CD4-positive, CD25-positive, alpha-beta regulatory T cell (primary cell): Measurements from ENCODE around the gene NINL. TPM values are rescaled to one million over a fixed set of nuclear protein-coding genes. Genes with fewer than 3 reads are reported as not detected.

ENCODE experiments used
- ATAC-seq, 2 donors: fragments of 150-1000 bp; cut with Tn5 transposase; one replicate each; pipeline ENCODE4 v1.10.0; 2021; ENCODE audit warnings: low read depth in 2 of 2, moderate number of reproducible peaks in 2 of 2, moderate library complexity in 1 of 2
- DNase-seq, 3 donors: peaks; one replicate each; pipeline versions ENCODE4 v3.0.0 to v3.0.0-alpha.2; 2012 to 2022; ENCODE audit warnings: mixed read lengths in 1 of 3
- H3K27ac ChIP-seq: one replicate; pipeline ENCODE4 v1.7.0; 2013; ENCODE audit warnings: mild to moderate bottlenecking, low read length; ENCODE audit not compliant: insufficient read depth, poor library complexity, severe bottlenecking
- H3K27me3 ChIP-seq: one replicate; pipeline ENCODE4 v1.7.0; 2013; ENCODE audit warnings: low read length; ENCODE audit not compliant: control insufficient read depth, insufficient read depth
- H3K36me3 ChIP-seq: one replicate; pipeline ENCODE4 v1.7.0; 2013; ENCODE audit warnings: mild to moderate bottlenecking, low read length, moderate library complexity; ENCODE audit not compliant: control insufficient read depth, insufficient read depth
- H3K4me1 ChIP-seq: 2 replicates; pipeline ENCODE4 v1.7.0; 2013; ENCODE audit warnings: mild to moderate bottlenecking, low read length; ENCODE audit not compliant: insufficient read depth, control insufficient read depth, poor library complexity, severe bottlenecking
- H3K4me3 ChIP-seq: one replicate; pipeline ENCODE4 v1.7.0; 2013; ENCODE audit warnings: low read depth, mild to moderate bottlenecking, low read length, moderate library complexity
- H3K9me3 ChIP-seq, 2 experiments: 1 replicate in 1 of 2; 2 replicates in 1 of 2; pipeline ENCODE4 v1.7.0; 2013; ENCODE audit warnings: low read length in 2 of 2, mild to moderate bottlenecking in 1 of 2, moderate library complexity in 1 of 2; ENCODE audit not compliant: control insufficient read depth in 2 of 2
- H3K27ac Mint-ChIP-seq, 3 donors: one replicate each; pipeline ENCODE4 v1.8.0; 2020 to 2022; ENCODE audit warnings: mild to moderate bottlenecking in 3 of 3, mixed read lengths in 3 of 3, moderate library complexity in 2 of 3
- H3K27me3 Mint-ChIP-seq: one replicate; pipeline ENCODE4 v1.8.0; 2022; ENCODE audit warnings: mild to moderate bottlenecking, mixed read lengths
- H3K36me3 Mint-ChIP-seq: one replicate; pipeline ENCODE4 v1.8.0; 2020; ENCODE audit warnings: mixed read lengths
- H3K4me1 Mint-ChIP-seq, 4 donors: one replicate each; pipeline ENCODE4 v1.8.0; 2020 to 2022; ENCODE audit warnings: mixed read lengths in 4 of 4, mild to moderate bottlenecking in 1 of 4
- H3K4me3 Mint-ChIP-seq, 4 donors: one replicate each; pipeline ENCODE4 v1.8.0; 2020 to 2022; ENCODE audit warnings: mild to moderate bottlenecking in 4 of 4, mixed read lengths in 4 of 4, moderate library complexity in 3 of 4
- H3K9me3 Mint-ChIP-seq, 7 donors: one replicate each; pipeline ENCODE4 v1.8.0; 2020 to 2022; ENCODE audit warnings: mixed read lengths in 7 of 7, mild to moderate bottlenecking in 3 of 7, moderate library complexity in 2 of 7
- polyA plus RNA-seq, 4 donors: library from polyadenylated mRNA; unstranded; fragments of 300-500 nt; fragmentation: Illumina TruSeq; gene quantifications; one replicate each; pipeline ENCODE4 v1.2.3, GENCODE V29; 2021
- total RNA-seq: library from RNA; stranded (reverse); gene quantifications from one replicate; pipeline ENCODE4 v1.2.3, GENCODE V29; 2022

Gene NINL
- total and polyA plus RNA-seq, 5 donors from 2014 or later = 0.39 to 0.42 TPM; not detected in 3

- ATAC-seq (no peak), DNase-seq (no peak)
- no peak overlapping the region for H3K4me3 Mint-ChIP-seq
- H3K27me3 ChIP-seq = no peaks in the 10 kb centered on the region
- H3K4me1 Mint-ChIP-seq = no peaks in the 10 kb centered on the region
- H3K9me3 ChIP-seq = peaks cover 15 to 24% of the 10 kb centered on the region in 2 experiments
- H3K27me3 Mint-ChIP-seq = no peaks in the 10 kb centered on the region
- no peaks in the 10 kb centered on the region for H3K36me3 ChIP-seq
- no peak overlapping the region for H3K27ac ChIP-seq
- H3K4me3 ChIP-seq = no peak overlapping the region
- peaks cover 20% of the 10 kb centered on the region for H3K36me3 Mint-ChIP-seq
- no peak overlapping the region for H3K27ac Mint-ChIP-seq
- peaks cover 0 to 45% (median 17%) of the 10 kb centered on the region in 7 donors for H3K9me3 Mint-ChIP-seq
- no peaks in the 10 kb centered on the region for H3K4me1 ChIP-seq
Observed at GRCh38 chr20:25512709-25513108, 72.6 kb downstream of the NINL start.

GRCh38 chr20:25511183-25511582 lies 74.1 kb downstream of the NINL start:
- Histone ChIP-seq H3K9me3 (peaks cover 15 to 24% of the 10 kb centered on the region in 2 experiments), H3K27ac (no peak overlapping the region), H3K36me3 (no peaks in the 10 kb centered on the region), H3K4me1 (no peaks in the 10 kb centered on the region), H3K4me3 (no peak overlapping the region), H3K27me3 (no peaks in the 10 kb centered on the region)
- Mint-ChIP-seq H3K9me3 (peaks cover 0 to 38% (median 17%) of the 10 kb centered on the region in 7 donors), H3K4me1 (no peaks in the 10 kb centered on the region), H3K27me3 (peaks cover 6% of the 10 kb centered on the region), H3K4me3 (no peak overlapping the region), H3K27ac (no peak overlapping the region), H3K36me3 (peaks cover 20% of the 10 kb centered on the region)
- no peak for DNase-seq
- ATAC-seq = no peak

- Histone ChIP-seq H3K9me3 (peaks cover 15 to 24% of the 10 kb centered on the region in 2 experiments), H3K36me3 (no peaks in the 10 kb centered on the region), H3K4me1 (no peaks in the 10 kb centered on the region), H3K27me3 (no peaks in the 10 kb centered on the region), H3K27ac (no peak overlapping the region), H3K4me3 (no peak overlapping the region)
- H3K4me1 Mint-ChIP-seq = no peaks in the 10 kb centered on the region
- DNase-seq (no peak), ATAC-seq (no peak)
- H3K27ac Mint-ChIP-seq = no peak overlapping the region
- peaks cover 6% of the 10 kb centered on the region for H3K27me3 Mint-ChIP-seq
- no peak overlapping the region for H3K4me3 Mint-ChIP-seq
- H3K36me3 Mint-ChIP-seq = peaks cover 20% of the 10 kb centered on the region
- H3K9me3 Mint-ChIP-seq = peaks cover 0 to 33% (median 17%) of the 10 kb centered on the region in 7 donors
Observed at GRCh38 chr20:25510721-25511120, 74.6 kb downstream of the NINL start.

- Histone ChIP-seq H3K4me1 (no peaks in the 10 kb centered on the region), H3K9me3 (peaks cover 12 to 19% of the 10 kb centered on the region in 2 experiments), H3K4me3 (no peak overlapping the region), H3K36me3 (no peaks in the 10 kb centered on the region), H3K27me3 (no peaks in the 10 kb centered on the region), H3K27ac (no peak overlapping the region)
- Mint-ChIP-seq H3K4me3 (no peak overlapping the region), H3K36me3 (peaks cover 17% of the 10 kb centered on the region), H3K27ac (no peak overlapping the region), H3K4me1 (no peaks in the 10 kb centered on the region), H3K27me3 (peaks cover 6% of the 10 kb centered on the region), H3K9me3 (peaks cover 0 to 28% (median 13%) of the 10 kb centered on the region in 7 donors)
- DNase-seq (no peak), ATAC-seq (no peak)
Observed at GRCh38 chr20:25510202-25510601, 75.1 kb downstream of the NINL start.

GRCh38 chr20:25509084-25509483 lies 76.2 kb downstream of the NINL start:
- Histone ChIP-seq H3K27me3 (no peaks in the 10 kb centered on the region), H3K36me3 (no peaks in the 10 kb centered on the region), H3K4me1 (no peaks in the 10 kb centered on the region), H3K4me3 (no peak overlapping the region), H3K27ac (no peak overlapping the region), H3K9me3 (peaks cover 7 to 8% of the 10 kb centered on the region in 2 experiments)
- ATAC-seq (no peak), DNase-seq (no peak)
- Mint-ChIP-seq H3K27ac (no peak overlapping the region), H3K36me3 (peaks cover 11% of the 10 kb centered on the region), H3K4me1 (no peaks in the 10 kb centered on the region), H3K9me3 (peaks cover 0 to 19% (median 10%) of the 10 kb centered on the region in 7 donors), H3K4me3 (no peak overlapping the region), H3K27me3 (peaks cover 6% of the 10 kb centered on the region)

GRCh38 chr20:25508083-25508770 lies 77.1 kb downstream of the NINL start:
- no peaks in the 10 kb centered on the region for H3K4me1 ChIP-seq
- Mint-ChIP-seq H3K36me3 (peaks cover 10% of the 10 kb centered on the region), H3K4me3 (no peak overlapping the region), H3K27me3 (peaks cover 6% of the 10 kb centered on the region), H3K9me3 (peaks cover 0 to 12% (median 3%) of the 10 kb centered on the region in 7 donors), H3K27ac (no peak overlapping the region), H3K4me1 (no peaks in the 10 kb centered on the region)
- no peak for DNase-seq
- no peaks in the 10 kb centered on the region for H3K36me3 ChIP-seq
- no peaks in the 10 kb centered on the region for H3K27me3 ChIP-seq
- ATAC-seq = no peak
- H3K27ac ChIP-seq = no peak overlapping the region
- H3K4me3 ChIP-seq = no peak overlapping the region
- peaks cover 3 to 4% of the 10 kb centered on the region in 2 experiments for H3K9me3 ChIP-seq

- no peaks in the 10 kb centered on the region for H3K4me1 Mint-ChIP-seq
- DNase-seq (no peak), ATAC-seq (no peak)
- H3K4me3 ChIP-seq = no peak overlapping the region
- peaks cover 0 to 6% (median 0%) of the 10 kb centered on the region in 7 donors for H3K9me3 Mint-ChIP-seq
- H3K36me3 Mint-ChIP-seq = peaks cover 10% of the 10 kb centered on the region
- no peak overlapping the region for H3K27ac ChIP-seq
- no peak overlapping the region for H3K4me3 Mint-ChIP-seq
- no peaks in the 10 kb centered on the region for H3K9me3 ChIP-seq
- H3K4me1 ChIP-seq = no peaks in the 10 kb centered on the region
- no peaks in the 10 kb centered on the region for H3K27me3 ChIP-seq
- peaks cover 6% of the 10 kb centered on the region for H3K27me3 Mint-ChIP-seq
- H3K27ac Mint-ChIP-seq = no peak overlapping the region
- no peaks in the 10 kb centered on the region for H3K36me3 ChIP-seq
Observed at GRCh38 chr20:25507385-25508082, 77.8 kb downstream of the NINL start.
